Inflammatory macrophage treated with lipopolysaccharide for 4 hours (primary cell): Measurements from ENCODE around the gene TMEM233.
"Not testable (repeated sequence)": the region's sequence is repeated elsewhere in the genome, so short reads cannot be mapped to it uniquely, and the experiment has no call there.

ENCODE experiments used
- DNase-seq: peaks from one replicate; pipeline ENCODE4 v3.0.0-alpha.2; 2020

The TMEM233 gene

GRCh38 chr12:119613319-119613936 is 19.9 kb downstream of the TMEM233 start:
- DNase-seq, result no peak

DNA sequence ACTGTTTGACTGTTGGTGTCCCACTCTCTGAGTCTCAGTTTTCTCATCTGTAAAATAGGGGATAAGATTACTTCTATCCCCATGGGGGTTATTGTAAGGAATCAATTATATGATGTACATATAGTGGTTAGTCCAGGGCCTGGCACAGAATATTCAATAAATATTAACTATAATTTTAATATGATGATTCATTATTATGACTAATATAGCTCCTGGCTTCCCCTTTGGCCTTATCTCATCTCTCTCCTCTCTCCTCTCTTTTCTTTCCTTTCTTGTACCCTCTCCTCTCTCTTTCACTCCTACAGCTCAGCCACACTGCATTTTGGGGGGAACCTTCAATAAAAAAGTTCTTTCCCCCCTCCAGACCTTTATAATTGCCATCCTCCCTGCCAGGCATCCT is 21.1 kb downstream of the TMEM233 start:
- no peak for DNase-seq

DNA sequence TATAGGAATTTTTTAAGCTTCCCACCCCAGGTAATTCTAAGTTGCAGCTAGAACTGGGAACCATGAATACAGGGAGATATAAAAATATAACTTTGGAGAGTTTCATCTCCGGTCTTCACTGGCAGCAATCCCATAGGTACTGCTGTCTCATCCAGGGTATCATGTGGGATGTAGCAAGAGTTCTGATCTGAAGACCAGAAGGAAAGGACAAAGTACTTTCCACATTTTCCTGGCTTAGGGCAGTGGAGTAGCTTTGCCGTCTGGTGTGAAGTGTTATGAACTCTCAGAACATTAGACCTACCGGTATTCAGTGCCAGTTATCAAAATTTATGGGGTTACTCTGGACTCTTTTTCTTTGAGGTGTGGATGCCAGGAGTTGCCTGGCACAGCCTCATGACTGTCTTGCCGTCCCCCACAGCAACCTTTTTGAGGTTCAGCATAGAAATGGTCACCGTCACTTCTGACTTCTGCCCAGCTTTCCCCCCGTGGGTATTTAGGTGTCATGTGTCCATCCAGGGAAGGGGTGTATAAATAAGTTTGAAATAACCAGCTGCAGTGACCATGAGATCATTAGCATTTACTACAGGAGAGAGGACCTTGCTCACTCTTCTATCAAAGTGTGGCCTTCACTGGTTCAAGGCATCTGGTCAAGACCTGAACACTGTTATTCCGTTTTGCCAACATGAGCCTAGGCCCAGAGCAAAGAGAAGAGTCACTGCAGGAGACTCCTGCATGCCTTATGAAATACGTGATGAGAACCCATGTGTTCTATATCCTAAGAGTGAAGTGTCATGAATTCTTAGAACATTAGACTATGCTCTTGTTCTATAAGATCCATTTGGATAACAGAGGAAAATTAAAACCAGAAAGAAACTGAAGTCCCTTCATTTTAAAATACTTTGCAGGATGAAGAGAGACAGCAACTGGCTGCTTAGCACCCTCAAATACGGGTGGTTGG is 22.2 kb downstream of the TMEM233 start:
- DNase-seq, result no peak

- not testable (repeated sequence) for DNase-seq
These were observed 24.8 kb downstream of the TMEM233 start for GRCh38 chr12:119618328-119618896.

DNA sequence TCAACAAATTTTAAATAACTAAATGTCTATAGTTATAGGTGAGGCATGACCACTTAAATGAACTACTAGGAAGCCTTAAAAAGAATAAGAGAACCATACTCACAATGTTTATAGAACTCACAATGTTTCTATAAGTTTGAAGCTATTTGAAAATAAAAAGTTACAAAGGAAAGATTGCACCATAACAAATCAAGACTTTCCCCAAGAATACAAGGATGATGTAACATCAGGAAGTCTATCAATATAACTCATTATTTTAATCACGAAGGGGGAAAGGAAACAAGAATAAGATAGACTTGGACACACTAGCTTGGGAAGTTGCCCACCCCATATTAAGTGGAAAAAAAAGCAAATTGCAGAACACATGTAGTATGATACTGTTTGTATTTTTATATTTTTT is 26.9 kb downstream of the TMEM233 start:
- DNase-seq, result no peak

DNA sequence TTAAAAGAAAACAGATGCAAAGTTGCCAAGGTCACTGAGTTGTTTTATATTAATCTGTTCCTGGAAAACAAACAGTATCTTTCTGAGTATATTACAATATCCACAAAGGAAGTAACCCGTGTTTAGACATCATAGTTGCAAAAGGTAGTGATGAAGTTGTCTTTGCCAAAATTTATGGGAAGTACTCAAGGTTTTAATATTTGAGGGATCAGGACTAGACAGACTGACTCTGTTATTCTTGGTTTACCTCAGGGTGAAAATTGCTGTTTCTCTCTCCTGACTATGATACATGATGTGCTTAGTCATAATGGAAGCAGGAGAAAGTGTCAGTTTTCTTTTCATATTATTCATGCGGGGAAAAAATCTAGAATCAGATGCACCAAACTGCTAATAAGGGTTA is 28.3 kb downstream of the TMEM233 start:
- no peak for DNase-seq

DNA sequence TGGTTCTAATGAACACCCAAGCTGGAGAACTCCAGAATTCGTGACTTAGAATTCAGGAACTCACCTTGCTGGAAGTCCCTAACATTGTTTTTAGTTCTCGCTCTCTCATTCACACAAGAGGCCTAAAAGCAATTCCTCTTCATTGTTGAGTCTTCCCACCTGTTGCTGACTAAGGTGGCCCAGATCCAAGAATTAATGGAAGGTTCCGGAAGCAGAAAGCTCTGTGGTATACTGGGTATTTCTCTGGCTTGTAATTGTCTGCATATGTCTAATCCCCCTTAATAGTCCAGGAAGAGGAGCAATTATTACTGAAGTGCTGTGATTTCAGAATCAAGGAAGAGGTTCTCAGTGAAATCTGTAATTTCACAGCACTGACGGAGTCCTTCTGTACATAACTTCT is 31.4 kb downstream of the TMEM233 start:
- DNase-seq, result no peak

GRCh38 chr12:119627019-119627643 is 33.6 kb downstream of the TMEM233 start:
- no peak for DNase-seq

- no peak for DNase-seq
These were observed 34.1 kb downstream of the TMEM233 start for GRCh38 chr12:119627686-119628085.

- DNase-seq, result no peak
These were observed 36.7 kb downstream of the TMEM233 start for GRCh38 chr12:119630223-119630780.

- no peak for DNase-seq
These were observed 37.5 kb downstream of the TMEM233 start for GRCh38 chr12:119630962-119631550.

GRCh38 chr12:119631930-119632678 is 38.5 kb downstream of the TMEM233 start:
- no peak for DNase-seq

DNA sequence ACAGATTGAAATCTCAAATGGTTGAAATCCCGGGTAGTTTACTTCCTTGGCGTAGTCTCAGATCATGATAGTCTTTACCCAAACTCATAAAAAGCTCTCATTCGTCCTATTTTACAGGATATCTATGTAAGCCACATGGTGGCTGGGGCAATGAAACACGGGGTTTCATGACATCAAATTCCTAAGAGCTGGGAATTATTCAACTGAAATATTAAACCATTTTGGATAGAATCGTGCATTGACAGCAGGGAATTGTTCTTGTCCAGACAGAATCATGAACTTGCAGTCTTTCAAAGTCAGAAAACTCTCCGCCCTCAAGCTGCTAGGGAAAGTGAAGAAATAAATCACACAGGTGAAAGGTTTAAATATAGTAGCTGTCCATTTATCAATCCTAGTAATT is 41.2 kb downstream of the TMEM233 start:
- no peak for DNase-seq

DNA sequence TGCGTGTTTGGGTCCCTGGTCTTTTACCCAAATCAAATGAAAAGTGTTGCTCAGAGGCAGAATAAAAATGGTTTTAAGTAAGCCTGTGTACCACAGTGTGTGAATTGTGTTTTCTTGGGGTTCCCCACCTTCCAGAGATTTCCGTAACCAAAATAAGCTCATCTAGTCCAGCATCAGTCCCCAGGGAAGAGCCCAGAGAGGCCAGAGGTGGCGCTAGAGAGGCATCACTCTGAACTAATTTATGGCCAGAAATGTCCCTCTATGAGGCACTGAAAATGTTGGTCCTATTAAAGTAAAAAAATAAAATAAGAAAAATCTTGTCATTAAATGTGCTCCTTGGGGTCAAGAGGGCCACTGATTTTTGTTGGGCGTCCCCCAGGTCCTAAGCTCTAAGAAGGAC is 49.4 kb downstream of the TMEM233 start:
- no peak for DNase-seq

GRCh38 chr12:119644930-119645329 is 51.4 kb downstream of the TMEM233 start:
- DNase-seq, result no peak

GRCh38 chr12:119645535-119646059 is 52.0 kb downstream of the TMEM233 start:
- DNase-seq, result no peak

DNA sequence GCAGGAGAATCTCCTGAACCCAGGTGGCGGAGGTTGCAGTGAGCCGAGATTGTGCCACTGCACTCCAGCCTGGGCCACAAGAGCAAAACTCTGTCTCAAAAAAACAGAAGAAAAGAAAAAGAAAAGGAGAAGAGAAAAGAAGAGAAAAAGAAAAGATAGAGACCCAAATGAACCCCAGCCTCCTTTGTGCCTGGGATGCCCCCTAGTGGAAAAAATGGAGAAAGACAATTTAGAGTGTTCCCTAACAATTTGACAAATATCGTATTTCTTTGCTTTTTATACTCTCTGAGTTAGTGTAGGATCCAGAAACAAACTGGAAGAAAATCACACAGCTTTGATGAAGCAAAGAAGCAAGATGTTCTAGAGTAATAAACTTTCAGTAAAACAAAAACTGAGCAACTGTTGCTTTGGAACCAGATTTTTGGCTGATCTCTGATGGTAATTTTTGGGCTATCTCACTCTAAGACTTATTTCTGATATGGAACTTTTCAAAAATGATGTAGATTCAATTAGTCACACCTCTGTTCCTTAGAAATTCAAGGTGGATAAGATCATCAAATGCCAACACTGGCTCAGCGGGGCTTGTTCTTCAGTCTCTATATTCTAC is 55.7 kb downstream of the TMEM233 start:
- DNase-seq, result peak; percentile 15

DNA sequence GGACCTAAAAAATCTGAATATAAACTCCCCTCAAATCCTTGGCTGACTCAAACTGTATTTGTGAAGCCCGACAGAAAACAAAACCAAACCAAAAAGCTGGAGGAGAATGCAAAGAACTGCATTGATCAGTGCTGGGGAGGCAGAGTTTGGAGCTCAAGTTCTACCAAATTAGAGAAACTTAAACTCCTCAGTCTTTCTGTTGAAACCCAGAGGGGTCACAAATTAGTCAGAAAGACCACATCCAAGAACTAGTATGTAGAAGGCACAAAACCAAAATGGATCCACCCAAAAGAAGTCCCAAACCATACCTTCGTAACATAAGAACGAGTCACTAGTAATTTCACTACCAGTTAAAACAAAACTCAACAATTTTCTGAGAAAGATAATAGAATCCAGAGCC is 59.1 kb downstream of the TMEM233 start:
- DNase-seq, result no peak

GRCh38 chr12:119657001-119657400 is 63.4 kb downstream of the TMEM233 start:
- DNase-seq, result not testable (repeated sequence)

DNA sequence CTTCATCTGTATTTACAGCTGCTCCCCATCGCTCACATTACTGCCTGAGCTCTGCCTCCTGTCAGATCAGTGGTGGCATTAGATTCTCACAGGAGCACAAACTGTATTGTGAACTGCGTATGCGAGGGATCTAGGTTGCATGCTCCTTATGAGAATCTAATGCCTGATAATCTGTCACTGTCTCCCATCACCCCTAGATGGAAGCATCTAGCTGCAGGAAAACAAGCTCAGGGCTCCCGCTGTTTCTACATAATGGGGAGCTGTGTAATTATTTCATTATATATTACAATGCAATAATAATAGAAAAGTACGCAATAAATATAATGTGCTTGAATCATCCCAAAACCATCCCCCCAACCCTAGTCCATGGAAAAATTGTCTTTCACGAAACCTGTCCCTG is 64.6 kb downstream of the TMEM233 start:
- DNase-seq, result not testable (repeated sequence)

DNA sequence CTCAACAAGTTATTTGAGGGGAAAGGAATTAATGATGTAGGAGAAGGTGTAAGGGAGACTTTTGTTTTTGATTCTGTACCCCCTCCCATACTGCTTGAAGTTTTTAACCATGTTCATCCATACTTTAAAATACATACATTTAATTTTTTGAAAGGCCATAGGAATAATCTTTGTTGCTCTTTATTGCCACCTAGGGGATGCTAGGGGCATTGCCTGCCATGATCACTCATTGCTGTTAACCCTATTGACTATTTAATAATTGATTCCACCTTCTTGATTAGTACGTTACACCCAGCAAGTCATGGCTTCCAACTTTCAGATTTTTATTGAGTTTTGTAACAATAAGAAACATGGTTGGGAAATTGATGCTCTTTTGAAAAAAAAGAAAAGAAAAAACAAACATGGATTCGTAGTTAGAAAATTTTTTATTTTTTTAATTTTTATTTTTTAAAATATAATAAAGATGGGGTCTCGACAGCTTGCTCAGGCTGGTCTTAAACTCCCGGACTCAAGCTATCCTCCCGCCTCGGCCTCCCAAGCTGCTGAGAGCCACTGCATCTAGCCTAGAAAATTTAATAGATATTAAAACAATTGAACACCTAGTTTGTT is 65.8 kb downstream of the TMEM233 start:
- peak; percentile 55 for DNase-seq
